Smooth muscle cell (in vitro differentiated cells): Measurements from ENCODE around the gene ESRRA. TPM values are rescaled to one million over a fixed set of nuclear protein-coding genes. Genes with fewer than 3 reads are reported as not detected.

ENCODE experiments used
- DNase-seq: peaks from one replicate; lab custom pipeline; 2025; ENCODE audit not compliant: unreplicated experiment; lab: John Stamatoyannopoulos, UW
- H2AFZ ChIP-seq: fragments of 200-600 bp; sonication (generic); 2 replicates; pipeline ENCODE4 v1.6.0; 2016; ENCODE audit warnings: antibody characterized with exemption, low read depth, mild to moderate bottlenecking
- H3F3A ChIP-seq: fragments of 200-600 bp; sonication (generic); 2 replicates; pipeline ENCODE4 v1.6.0; 2017; ENCODE audit warnings: antibody characterized with exemption, low read depth
- H3K27ac ChIP-seq: fragments of 200-600 bp; sonication (generic); 2 replicates; pipeline ENCODE4 v1.5.1; 2016; ENCODE audit warnings: low read depth, mild to moderate bottlenecking
- H3K27me3 ChIP-seq: fragments of 200-600 bp; sonication (generic); 2 replicates; pipeline ENCODE4 v1.6.1; 2016; ENCODE audit warnings: low read depth, mild to moderate bottlenecking
- H3K36me3 ChIP-seq: fragments of 200-600 bp; sonication (generic); 2 replicates; pipeline ENCODE4 v1.5.1; 2016; ENCODE audit warnings: low read depth
- H3K4me1 ChIP-seq: fragments of 200-600 bp; sonication (generic); 2 replicates; pipeline ENCODE4 v1.5.1; 2016; ENCODE audit warnings: low read depth
- H3K4me2 ChIP-seq: fragments of 200-600 bp; sonication (generic); 2 replicates; pipeline ENCODE4 v1.6.0; 2016; ENCODE audit warnings: mild to moderate bottlenecking
- H3K4me3 ChIP-seq: fragments of 200-600 bp; sonication (generic); 2 replicates; pipeline ENCODE4 v1.5.1; 2016; ENCODE audit warnings: mild to moderate bottlenecking
- H3K79me2 ChIP-seq: fragments of 200-600 bp; sonication (generic); 2 replicates; pipeline ENCODE4 v1.6.0; 2016; ENCODE audit warnings: low read depth, mild to moderate bottlenecking
- H3K9ac ChIP-seq: fragments of 200-600 bp; sonication (generic); 2 replicates; pipeline ENCODE4 v1.6.0; 2016; ENCODE audit warnings: low read depth
- H3K9me3 ChIP-seq: fragments of 200-600 bp; sonication (generic); replicated peaks from 2 replicates; pipeline ENCODE4 v1.5.1; 2016; ENCODE audit warnings: low read depth
- H4K20me1 ChIP-seq: fragments of 200-600 bp; sonication (generic); 2 replicates; pipeline ENCODE4 v1.6.0; 2016; ENCODE audit warnings: low read depth
- WGBS: methylation state at CpG from one replicate; pipeline ENCODE4 v1.1.7; 2016; ENCODE audit warnings: low lambda C conversion rate; 5-methylcytosine and 5-hydroxymethylcytosine counted together
- polyA plus RNA-seq: library from polyadenylated mRNA; unstranded; fragments of >200 nt; fragmentation: Nextera tagmentation; extraction: Ambion mirVana; gene quantifications from 2 replicates; pipeline ENCODE4 v1.2.1, GENCODE V29; 2016
- total RNA-seq: library from RNA; depleted of rRNA; stranded (reverse); fragments of >200 nt; gene quantifications from 2 replicates; pipeline ENCODE4 v1.2.3, GENCODE V29; 2014
- TF ChIP-seq, protein P1 (sequence below): fragments of 200-600 bp; sonication (generic); IDR thresholded peaks from 2 replicates; pipeline ENCODE4 v1.5.1; 2017; ENCODE audit warnings: borderline replicate concordance, mild to moderate bottlenecking, antibody characterized with exemption; ENCODE audit not compliant: insufficient read depth, poor library complexity, severe bottlenecking

Gene ESRRA
- total and polyA plus RNA-seq, 2 experiments from 2014 or later = 8.0 to 16.7 TPM

DNA sequence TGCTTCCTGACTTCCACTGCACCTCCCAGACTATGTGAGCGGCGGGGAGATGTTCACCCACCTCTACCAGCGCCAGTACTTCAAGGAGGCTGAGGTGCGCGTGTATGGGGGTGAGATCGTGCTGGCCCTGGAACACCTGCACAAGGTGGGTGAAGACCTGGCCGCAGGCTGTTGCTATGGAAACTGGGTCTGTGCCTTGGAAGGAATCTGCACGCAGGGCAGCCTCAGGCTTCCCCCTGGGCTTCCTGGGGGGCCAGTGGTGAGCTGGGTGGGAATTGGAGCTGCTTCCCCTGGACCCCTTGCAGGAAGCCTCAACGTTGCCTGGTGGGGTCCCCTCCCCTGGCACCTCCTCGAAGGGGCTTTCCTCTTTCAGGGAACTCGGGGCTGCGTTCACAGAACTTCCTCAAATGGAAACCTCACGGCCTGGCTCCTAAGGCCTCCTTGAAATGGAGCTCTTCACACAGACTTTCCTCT lies 55.2 kb downstream of the ESRRA start:
- TF ChIP-seq, protein P1, sequence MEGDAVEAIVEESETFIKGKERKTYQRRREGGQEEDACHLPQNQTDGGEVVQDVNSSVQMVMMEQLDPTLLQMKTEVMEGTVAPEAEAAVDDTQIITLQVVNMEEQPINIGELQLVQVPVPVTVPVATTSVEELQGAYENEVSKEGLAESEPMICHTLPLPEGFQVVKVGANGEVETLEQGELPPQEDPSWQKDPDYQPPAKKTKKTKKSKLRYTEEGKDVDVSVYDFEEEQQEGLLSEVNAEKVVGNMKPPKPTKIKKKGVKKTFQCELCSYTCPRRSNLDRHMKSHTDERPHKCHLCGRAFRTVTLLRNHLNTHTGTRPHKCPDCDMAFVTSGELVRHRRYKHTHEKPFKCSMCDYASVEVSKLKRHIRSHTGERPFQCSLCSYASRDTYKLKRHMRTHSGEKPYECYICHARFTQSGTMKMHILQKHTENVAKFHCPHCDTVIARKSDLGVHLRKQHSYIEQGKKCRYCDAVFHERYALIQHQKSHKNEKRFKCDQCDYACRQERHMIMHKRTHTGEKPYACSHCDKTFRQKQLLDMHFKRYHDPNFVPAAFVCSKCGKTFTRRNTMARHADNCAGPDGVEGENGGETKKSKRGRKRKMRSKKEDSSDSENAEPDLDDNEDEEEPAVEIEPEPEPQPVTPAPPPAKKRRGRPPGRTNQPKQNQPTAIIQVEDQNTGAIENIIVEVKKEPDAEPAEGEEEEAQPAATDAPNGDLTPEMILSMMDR = no peak
- WGBS = 95% methylated on average over 13 of the region's 13 CpGs
- H4K20me1 ChIP-seq = peaks cover 19% of the 10 kb centered on the region
- no peak for DNase-seq
- no peak overlapping the region for H3K4me3 ChIP-seq
- H3K9me3 ChIP-seq = no peaks in the 10 kb centered on the region
- no peak overlapping the region for H3K27ac ChIP-seq
- H3K79me2 ChIP-seq = peaks cover 12% of the 10 kb centered on the region
- H2AFZ ChIP-seq = no peak overlapping the region
- peaks cover 19% of the 10 kb centered on the region for H3K4me1 ChIP-seq
- H3K9ac ChIP-seq = no peak overlapping the region
- peaks cover 6% of the 10 kb centered on the region for H3F3A ChIP-seq
- peak overlapping the region; percentile 96 for H3K4me2 ChIP-seq
- H3K36me3 ChIP-seq = no peaks in the 10 kb centered on the region
- no peaks in the 10 kb centered on the region for H3K27me3 ChIP-seq

DNA sequence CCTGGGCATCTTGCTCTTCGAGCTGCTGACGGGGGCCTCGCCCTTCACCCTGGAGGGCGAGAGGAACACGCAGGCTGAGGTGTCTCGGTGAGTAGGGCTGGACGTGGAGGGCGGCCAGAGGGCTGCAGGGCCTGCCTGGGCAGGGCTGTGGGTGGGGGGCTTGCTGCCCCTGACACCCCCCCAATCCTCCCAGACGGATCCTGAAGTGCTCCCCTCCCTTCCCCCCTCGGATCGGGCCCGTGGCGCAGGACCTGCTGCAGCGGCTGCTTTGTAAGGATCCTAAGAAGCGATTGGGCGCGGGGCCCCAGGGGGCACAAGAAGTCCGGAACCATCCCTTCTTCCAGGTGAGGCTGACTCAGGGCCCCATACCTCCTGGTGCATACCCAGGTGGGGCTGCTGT lies 56.3 kb downstream of the ESRRA start:
- Histone ChIP-seq H3K36me3 (no peaks in the 10 kb centered on the region), H3K4me1 (peaks cover 14% of the 10 kb centered on the region), H3K4me2 (no peak overlapping the region), H3F3A (no peaks in the 10 kb centered on the region), H2AFZ (no peak overlapping the region), H3K27me3 (no peaks in the 10 kb centered on the region), H3K9me3 (no peaks in the 10 kb centered on the region), H3K9ac (no peak overlapping the region), H3K79me2 (peaks cover 12% of the 10 kb centered on the region), H3K4me3 (no peak overlapping the region), H4K20me1 (peaks cover 20% of the 10 kb centered on the region), H3K27ac (no peak overlapping the region)
- 95% methylated on average over 13 of the region's 18 CpGs for WGBS
- DNase-seq = no peak
- TF ChIP-seq, protein P1 = no peak

GRCh38 chr11:64362339-64362738 lies 57.0 kb downstream of the ESRRA start:
- peaks cover 12% of the 10 kb centered on the region for H3K4me1 ChIP-seq
- peaks cover 12% of the 10 kb centered on the region for H3K79me2 ChIP-seq
- no peak overlapping the region for H3K27ac ChIP-seq
- H3K36me3 ChIP-seq = no peaks in the 10 kb centered on the region
- H3K4me2 ChIP-seq = no peak overlapping the region
- no peak overlapping the region for H3K4me3 ChIP-seq
- no peaks in the 10 kb centered on the region for H3K27me3 ChIP-seq
- TF ChIP-seq, protein P1 = no peak
- H2AFZ ChIP-seq = no peak overlapping the region
- DNase-seq = no peak
- H3F3A ChIP-seq = no peaks in the 10 kb centered on the region
- H3K9ac ChIP-seq = no peak overlapping the region
- H4K20me1 ChIP-seq = peaks cover 20% of the 10 kb centered on the region
- 96% methylated on average over 10 of the region's 10 CpGs for WGBS
- H3K9me3 ChIP-seq = no peaks in the 10 kb centered on the region

- Histone ChIP-seq H4K20me1 (peaks cover 20% of the 10 kb centered on the region), H3K36me3 (no peaks in the 10 kb centered on the region), H3K79me2 (peaks cover 8% of the 10 kb centered on the region), H3K27ac (no peak overlapping the region), H3K9ac (no peak overlapping the region), H3K4me1 (no peaks in the 10 kb centered on the region), H2AFZ (no peak overlapping the region), H3F3A (no peaks in the 10 kb centered on the region), H3K4me2 (no peak overlapping the region), H3K4me3 (no peak overlapping the region), H3K27me3 (no peaks in the 10 kb centered on the region), H3K9me3 (no peaks in the 10 kb centered on the region)
- TF ChIP-seq, protein P1 = no peak
- 99% methylated on average over 6 of the region's 6 CpGs for WGBS
- no peak for DNase-seq
Observed at GRCh38 chr11:64364435-64364834, 59.1 kb downstream of the ESRRA start.
